ENCODE data around the gene GRK5. TPM values are rescaled to one million over a fixed set of nuclear protein-coding genes. Genes with fewer than 3 reads are reported as not detected.

GRK5 gene
- total RNA-seq, 3 donors from 2014 or later (not counting 1 experiment from before 2014, with no cell fraction given): 37.6 to 54.3 (median 47.9) TPM

DNA sequence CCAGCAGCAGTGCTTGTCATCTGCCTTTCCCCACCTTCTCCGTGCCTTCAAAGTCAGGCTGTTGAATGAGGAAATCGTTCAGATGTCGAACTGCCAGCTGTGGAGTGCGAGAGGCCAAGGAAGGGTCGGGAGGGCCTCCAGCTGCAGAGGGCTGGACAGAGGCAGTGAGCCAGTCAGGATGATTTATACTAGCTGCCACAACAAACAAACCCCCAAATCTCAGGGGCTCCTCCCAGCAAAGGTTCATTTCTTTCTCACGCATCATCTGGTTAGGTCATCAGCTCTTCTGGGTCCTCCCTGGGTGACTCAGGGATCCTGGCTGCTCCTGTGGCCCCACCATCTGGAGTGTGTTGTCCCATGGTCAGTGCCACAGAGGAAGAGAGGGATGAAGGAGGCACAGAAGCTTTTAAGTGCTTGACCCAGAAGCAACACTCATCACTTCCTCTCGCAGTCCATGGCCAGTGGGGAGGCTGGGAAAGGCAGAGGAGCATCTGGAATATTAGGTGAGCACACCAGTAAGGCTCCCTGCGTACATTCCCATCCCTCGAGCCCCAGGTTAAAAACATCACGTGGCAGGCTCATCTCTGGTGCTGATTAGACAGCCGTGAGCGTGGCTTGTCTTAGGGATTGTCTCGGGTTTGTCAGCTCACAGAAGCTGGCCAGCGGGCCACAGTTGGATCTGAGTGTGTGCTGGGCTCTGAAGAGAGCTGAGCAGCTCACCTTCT lies 194.5 kb downstream of the GRK5 start:
- WGBS (ENCODE audit: insufficient coverage): 78% methylated on average over 14 of the region's 14 CpGs
- H3K4me1 Mint-ChIP-seq: peaks cover 0 to 22% of the 10 kb centered on the region in 2 donors

GRCh38 chr10:119403921-119404320 lies 196.6 kb downstream of the GRK5 start:
- H3K27me3 Mint-ChIP-seq (ENCODE audit: low read depth in 2 of 2): no peaks in the 10 kb centered on the region
- no peak overlapping the region for H3K27ac ChIP-seq (ENCODE audit: low read length)
- DNase-seq: no peak
- H3K9me3 Mint-ChIP-seq: no peaks in the 10 kb centered on the region
- ATAC-seq: no peak
- 94% methylated on average over 1 of the region's 1 CpG for WGBS (ENCODE audit: insufficient coverage)
- H3K36me3 Mint-ChIP-seq: no peaks in the 10 kb centered on the region
- H3K4me1 Mint-ChIP-seq: peaks cover 0 to 22% of the 10 kb centered on the region in 2 donors
- TF ChIP-seq, protein P1, sequence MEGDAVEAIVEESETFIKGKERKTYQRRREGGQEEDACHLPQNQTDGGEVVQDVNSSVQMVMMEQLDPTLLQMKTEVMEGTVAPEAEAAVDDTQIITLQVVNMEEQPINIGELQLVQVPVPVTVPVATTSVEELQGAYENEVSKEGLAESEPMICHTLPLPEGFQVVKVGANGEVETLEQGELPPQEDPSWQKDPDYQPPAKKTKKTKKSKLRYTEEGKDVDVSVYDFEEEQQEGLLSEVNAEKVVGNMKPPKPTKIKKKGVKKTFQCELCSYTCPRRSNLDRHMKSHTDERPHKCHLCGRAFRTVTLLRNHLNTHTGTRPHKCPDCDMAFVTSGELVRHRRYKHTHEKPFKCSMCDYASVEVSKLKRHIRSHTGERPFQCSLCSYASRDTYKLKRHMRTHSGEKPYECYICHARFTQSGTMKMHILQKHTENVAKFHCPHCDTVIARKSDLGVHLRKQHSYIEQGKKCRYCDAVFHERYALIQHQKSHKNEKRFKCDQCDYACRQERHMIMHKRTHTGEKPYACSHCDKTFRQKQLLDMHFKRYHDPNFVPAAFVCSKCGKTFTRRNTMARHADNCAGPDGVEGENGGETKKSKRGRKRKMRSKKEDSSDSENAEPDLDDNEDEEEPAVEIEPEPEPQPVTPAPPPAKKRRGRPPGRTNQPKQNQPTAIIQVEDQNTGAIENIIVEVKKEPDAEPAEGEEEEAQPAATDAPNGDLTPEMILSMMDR (IDR thresholded peaks at IDR 0.05): no peak
- H3K9me3 ChIP-seq (ENCODE audit: control insufficient read depth, insufficient read depth, low read length): no peaks in the 10 kb centered on the region
- intact Hi-C loops (cut with micrococcal nuclease): no loop called here
- H3K36me3 ChIP-seq (ENCODE audit: control insufficient read depth, insufficient read depth, low read length): no peaks in the 10 kb centered on the region
- H3K4me3 ChIP-seq (ENCODE audit: low read length): no peak overlapping the region
- no peak overlapping the region for H3K27ac Mint-ChIP-seq
- H3K4me1 ChIP-seq (ENCODE audit: control insufficient read depth, insufficient read depth, low read length): peaks cover 9% of the 10 kb centered on the region
- H3K4me3 Mint-ChIP-seq: no peak overlapping the region
- H3K27me3 ChIP-seq (ENCODE audit: control insufficient read depth, insufficient read depth, low read length): no peaks in the 10 kb centered on the region

More for the DNA sequence above, 194.5 kb downstream of the GRK5 start:
- Mint-ChIP-seq H3K27me3 (ENCODE audit: low read depth in 2 of 2) (no peaks in the 10 kb centered on the region), H3K4me3 (no peak overlapping the region), H3K9me3 (no peaks in the 10 kb centered on the region), H3K27ac (peak overlapping the region in 1 of 2 donors; percentile 31), H3K36me3 (no peaks in the 10 kb centered on the region)
- Histone ChIP-seq H3K27ac (ENCODE audit: low read length) (no peak overlapping the region), H3K4me3 (ENCODE audit: low read length) (no peak overlapping the region), H3K27me3 (ENCODE audit: control insufficient read depth, insufficient read depth, low read length) (no peaks in the 10 kb centered on the region), H3K4me1 (ENCODE audit: control insufficient read depth, insufficient read depth, low read length) (peaks cover 10% of the 10 kb centered on the region), H3K9me3 (ENCODE audit: control insufficient read depth, insufficient read depth, low read length) (no peaks in the 10 kb centered on the region), H3K36me3 (ENCODE audit: control insufficient read depth, insufficient read depth, low read length) (no peaks in the 10 kb centered on the region)
- peak in 1 of 3 donors; percentile 24 for ATAC-seq
- TF ChIP-seq, protein P1 (IDR thresholded peaks at IDR 0.05): no peak
- intact Hi-C loops (cut with micrococcal nuclease): no loop called here
- no peak for DNase-seq

DNA sequence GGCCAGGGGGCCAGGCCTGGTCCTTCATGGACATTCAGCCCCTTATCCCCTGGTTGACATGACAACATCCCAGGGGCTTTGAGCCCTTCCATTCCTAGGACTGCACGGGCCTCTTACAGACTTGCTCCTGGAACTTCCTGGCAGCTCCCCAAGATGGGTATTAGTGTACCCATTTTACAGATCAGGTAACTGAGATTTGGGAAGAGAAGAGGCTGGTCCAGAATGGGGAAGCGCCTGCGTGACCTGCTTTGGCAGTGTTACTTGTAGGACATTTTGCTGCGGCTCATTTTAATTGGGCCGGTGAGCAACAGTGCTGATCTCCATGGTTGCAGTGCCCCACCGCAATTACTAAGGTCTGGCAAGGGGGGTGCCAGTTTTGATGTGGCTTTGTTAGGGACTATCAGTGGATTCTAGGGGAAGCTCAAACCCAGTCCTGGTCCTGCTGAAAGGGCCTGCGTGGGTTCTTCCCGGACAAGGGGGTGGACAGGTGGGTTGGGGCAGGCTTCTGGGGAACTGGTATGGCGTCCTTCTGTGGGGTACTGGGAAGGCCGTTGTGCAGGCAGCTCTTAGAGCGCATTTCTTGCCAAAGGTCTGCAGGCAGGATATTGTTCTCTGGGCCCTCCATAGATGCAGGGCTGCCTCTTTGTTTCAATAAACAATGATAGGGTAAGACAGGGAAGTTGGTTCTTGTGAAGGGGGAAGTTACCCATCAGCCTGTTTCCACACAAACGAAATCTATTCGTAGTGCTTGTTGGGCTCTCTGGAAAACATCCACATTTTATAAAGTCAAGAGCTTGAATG lies 197.5 kb downstream of the GRK5 start:
- H3K36me3 ChIP-seq (ENCODE audit: control insufficient read depth, insufficient read depth, low read length): no peaks in the 10 kb centered on the region
- H3K4me1 ChIP-seq (ENCODE audit: control insufficient read depth, insufficient read depth, low read length): peaks cover 9% of the 10 kb centered on the region
- no peaks in the 10 kb centered on the region for H3K36me3 Mint-ChIP-seq
- H3K27me3 ChIP-seq (ENCODE audit: control insufficient read depth, insufficient read depth, low read length): no peaks in the 10 kb centered on the region
- H3K27ac ChIP-seq (ENCODE audit: low read length): no peak overlapping the region
- WGBS (ENCODE audit: insufficient coverage): 78% methylated on average over 13 of the region's 13 CpGs
- ATAC-seq: no peak
- intact Hi-C loops (cut with micrococcal nuclease): no loop called here
- H3K27me3 Mint-ChIP-seq (ENCODE audit: low read depth in 2 of 2): no peaks in the 10 kb centered on the region
- peaks cover 0 to 14% of the 10 kb centered on the region in 2 donors for H3K4me1 Mint-ChIP-seq
- H3K9me3 Mint-ChIP-seq: no peaks in the 10 kb centered on the region
- TF ChIP-seq, protein P1 (IDR thresholded peaks at IDR 0.05): no peak
- H3K4me3 ChIP-seq (ENCODE audit: low read length): no peak overlapping the region
- no peak for DNase-seq
- H3K9me3 ChIP-seq (ENCODE audit: control insufficient read depth, insufficient read depth, low read length): no peaks in the 10 kb centered on the region
- no peak overlapping the region for H3K4me3 Mint-ChIP-seq
- H3K27ac Mint-ChIP-seq: no peak overlapping the region

Measured in natural killer cell (primary cell).